Measurements from ENCODE around the gene ANO9. TPM values are rescaled to one million over a fixed set of nuclear protein-coding genes. Genes with fewer than 3 reads are reported as not detected.

Gene ANO9
- total and polyA plus RNA-seq, 2 experiments from 2014 or later: not detected

GRCh38 chr11:373716-374551 is 67.9 kb downstream of the ANO9 start:
- H3K9me2 ChIP-seq (ENCODE audit: insufficient read depth): no peaks in the 10 kb centered on the region
- TF ChIP-seq EZH2 (IDR thresholded peaks at IDR 0.05; ENCODE audit: insufficient read depth, poor library complexity, severe bottlenecking) (no peak), EZH2phosphoT487 (IDR thresholded peaks at IDR 0.05; ENCODE audit: insufficient read depth, low read depth) (no peak)
- in situ Hi-C loops (cut with MboI): no loop called here
- H3K4me1 ChIP-seq (ENCODE audit: insufficient read depth): no peaks in the 10 kb centered on the region
- DNase-seq: no peak
- no peaks in the 10 kb centered on the region for H4K20me1 ChIP-seq (ENCODE audit: insufficient read depth)
- H2AFZ ChIP-seq: no peak overlapping the region
- no peaks in the 10 kb centered on the region for H3F3A ChIP-seq (ENCODE audit: insufficient read depth)
- no peaks in the 10 kb centered on the region for H3K9me3 ChIP-seq (ENCODE audit: low read depth)
- H3K36me3 ChIP-seq (ENCODE audit: low read depth): no peaks in the 10 kb centered on the region
- no peak overlapping the region for H3K4me3 ChIP-seq
- no peak overlapping the region for H3K27ac ChIP-seq
- no peak overlapping the region for H3K9ac ChIP-seq
- H3K4me2 ChIP-seq (ENCODE audit: unreplicated experiment): no peak overlapping the region
- H3K27me3 ChIP-seq (replicated peaks; ENCODE audit: insufficient read depth): no peaks in the 10 kb centered on the region; the same call in 1 of the 2 replicates
- WGBS, 2 experiments (ENCODE audit: low coverage in 1 of 2, low lambda C conversion rate in 2 of 2, missing lambda C conversion rate in 2 of 2): 77 to 78% methylated on average over 23 of the region's 23 CpGs
- H3K79me2 ChIP-seq (ENCODE audit: insufficient read depth): no peaks in the 10 kb centered on the region

- Histone ChIP-seq H3K9me2 (ENCODE audit: insufficient read depth) (no peaks in the 10 kb centered on the region), H3K9me3 (ENCODE audit: low read depth) (no peaks in the 10 kb centered on the region), H3K27me3 (replicated peaks; ENCODE audit: insufficient read depth) (peaks cover 4% of the 10 kb centered on the region), H3K4me1 (ENCODE audit: insufficient read depth) (no peaks in the 10 kb centered on the region), H3K36me3 (ENCODE audit: low read depth) (no peaks in the 10 kb centered on the region), H2AFZ (no peak overlapping the region), H3K79me2 (ENCODE audit: insufficient read depth) (no peaks in the 10 kb centered on the region), H3F3A (ENCODE audit: insufficient read depth) (no peaks in the 10 kb centered on the region), H3K27ac (no peak overlapping the region), H3K9ac (no peak overlapping the region), H3K4me3 (no peak overlapping the region), H3K4me2 (ENCODE audit: unreplicated experiment) (no peak overlapping the region), H4K20me1 (ENCODE audit: insufficient read depth) (no peaks in the 10 kb centered on the region)
- TF ChIP-seq EZH2phosphoT487 (IDR thresholded peaks at IDR 0.05; ENCODE audit: insufficient read depth, low read depth) (no peak), EZH2 (IDR thresholded peaks at IDR 0.05; ENCODE audit: insufficient read depth, poor library complexity, severe bottlenecking) (no peak)
- WGBS, 2 experiments (ENCODE audit: low coverage in 1 of 2, low lambda C conversion rate in 2 of 2, missing lambda C conversion rate in 2 of 2): 68 to 74% methylated on average over 26 to 39 of the region's 41 CpGs
- DNase-seq: no peak
- in situ Hi-C loops (cut with MboI): no loop called here
These were observed 68.7 kb downstream of the ANO9 start for GRCh38 chr11:372809-373715.

- no peak overlapping the region for H2AFZ ChIP-seq
- no peak for DNase-seq
- H4K20me1 ChIP-seq (ENCODE audit: insufficient read depth): no peaks in the 10 kb centered on the region
- no peak for TF ChIP-seq EZH2phosphoT487 (IDR thresholded peaks at IDR 0.05; ENCODE audit: insufficient read depth, low read depth)
- no peak for TF ChIP-seq EZH2 (IDR thresholded peaks at IDR 0.05; ENCODE audit: insufficient read depth, poor library complexity, severe bottlenecking)
- H3K9me3 ChIP-seq (ENCODE audit: low read depth): no peaks in the 10 kb centered on the region
- H3K9me2 ChIP-seq (ENCODE audit: insufficient read depth): no peaks in the 10 kb centered on the region
- no peak overlapping the region for H3K27ac ChIP-seq
- no peak overlapping the region for H3K9ac ChIP-seq
- WGBS, 2 experiments (ENCODE audit: low coverage in 1 of 2, low lambda C conversion rate in 2 of 2, missing lambda C conversion rate in 2 of 2): 70 to 71% methylated on average over 19 of the region's 19 CpGs
- no peaks in the 10 kb centered on the region for H3F3A ChIP-seq (ENCODE audit: insufficient read depth)
- H3K4me2 ChIP-seq (ENCODE audit: unreplicated experiment): no peak overlapping the region
- peaks cover 13% of the 10 kb centered on the region for H3K27me3 ChIP-seq (replicated peaks; ENCODE audit: insufficient read depth)
- H3K79me2 ChIP-seq (ENCODE audit: insufficient read depth): no peaks in the 10 kb centered on the region
- no peaks in the 10 kb centered on the region for H3K36me3 ChIP-seq (ENCODE audit: low read depth)
- in situ Hi-C loops (cut with MboI): no loop called here
- no peaks in the 10 kb centered on the region for H3K4me1 ChIP-seq (ENCODE audit: insufficient read depth)
- H3K4me3 ChIP-seq: no peak overlapping the region
These were observed 69.9 kb downstream of the ANO9 start for GRCh38 chr11:371716-372590.

GRCh38 chr11:371051-371450 is 70.8 kb downstream of the ANO9 start:
- Histone ChIP-seq H3K9ac (no peak overlapping the region), H3K36me3 (ENCODE audit: low read depth) (no peaks in the 10 kb centered on the region), H3K27me3 (replicated peaks; ENCODE audit: insufficient read depth) (peaks cover 13% of the 10 kb centered on the region), H3K4me2 (ENCODE audit: unreplicated experiment) (no peak overlapping the region), H2AFZ (no peak overlapping the region), H3F3A (ENCODE audit: insufficient read depth) (no peaks in the 10 kb centered on the region), H3K79me2 (ENCODE audit: insufficient read depth) (no peaks in the 10 kb centered on the region), H3K4me3 (no peak overlapping the region), H3K9me2 (ENCODE audit: insufficient read depth) (no peaks in the 10 kb centered on the region), H3K9me3 (ENCODE audit: low read depth) (no peaks in the 10 kb centered on the region), H3K4me1 (ENCODE audit: insufficient read depth) (no peaks in the 10 kb centered on the region), H3K27ac (no peak overlapping the region), H4K20me1 (ENCODE audit: insufficient read depth) (no peaks in the 10 kb centered on the region)
- in situ Hi-C loops (cut with MboI): no loop called here
- no peak for DNase-seq
- 74 to 89% methylated on average over 5 of the region's 5 CpGs for WGBS, 2 experiments (ENCODE audit: low coverage in 1 of 2, low lambda C conversion rate in 2 of 2, missing lambda C conversion rate in 2 of 2)
- no peak for TF ChIP-seq EZH2 (IDR thresholded peaks at IDR 0.05; ENCODE audit: insufficient read depth, poor library complexity, severe bottlenecking)
- no peak for TF ChIP-seq EZH2phosphoT487 (IDR thresholded peaks at IDR 0.05; ENCODE audit: insufficient read depth, low read depth)
